Mesodermal cell (in vitro differentiated cells): ENCODE results near the gene SCAMP3.

Experiments used
- H3K27ac ChIP-seq: 2 replicates; pipeline ENCODE4 v1.7.0; 2013; ENCODE audit warnings: mild to moderate bottlenecking, low read depth, low read length, moderate library complexity; ENCODE audit not compliant: severe bottlenecking
- H3K36me3 ChIP-seq: 2 replicates; pipeline ENCODE4 v1.7.1; 2013; ENCODE audit warnings: mild to moderate bottlenecking, low read length, moderate library complexity; ENCODE audit not compliant: control insufficient read depth, insufficient read depth
- H3K4me1 ChIP-seq: one replicate; pipeline ENCODE4 v1.7.1; 2013; ENCODE audit warnings: mild to moderate bottlenecking, low read length; ENCODE audit not compliant: insufficient read depth, control insufficient read depth, poor library complexity, severe bottlenecking
- H3K4me3 ChIP-seq: 2 replicates; pipeline ENCODE4 v1.7.0; 2013; ENCODE audit warnings: low read length, control low read depth, mild to moderate bottlenecking; ENCODE audit not compliant: insufficient read depth, poor library complexity, severe bottlenecking; ENCODE audit errors: extremely low read depth
- H3K9me3 ChIP-seq: 2 replicates; pipeline ENCODE4 v1.7.1; 2013; ENCODE audit warnings: mild to moderate bottlenecking, low read length, moderate library complexity; ENCODE audit not compliant: control insufficient read depth
- WGBS, 2 experiments: methylation state at CpG; one replicate each; pipeline ENCODE4 v1.1.5; 2013; ENCODE audit warnings: missing lambda C conversion rate in 2 of 2; ENCODE audit not compliant: insufficient coverage in 2 of 2; 5-methylcytosine and 5-hydroxymethylcytosine counted together

SCAMP3 gene

DNA sequence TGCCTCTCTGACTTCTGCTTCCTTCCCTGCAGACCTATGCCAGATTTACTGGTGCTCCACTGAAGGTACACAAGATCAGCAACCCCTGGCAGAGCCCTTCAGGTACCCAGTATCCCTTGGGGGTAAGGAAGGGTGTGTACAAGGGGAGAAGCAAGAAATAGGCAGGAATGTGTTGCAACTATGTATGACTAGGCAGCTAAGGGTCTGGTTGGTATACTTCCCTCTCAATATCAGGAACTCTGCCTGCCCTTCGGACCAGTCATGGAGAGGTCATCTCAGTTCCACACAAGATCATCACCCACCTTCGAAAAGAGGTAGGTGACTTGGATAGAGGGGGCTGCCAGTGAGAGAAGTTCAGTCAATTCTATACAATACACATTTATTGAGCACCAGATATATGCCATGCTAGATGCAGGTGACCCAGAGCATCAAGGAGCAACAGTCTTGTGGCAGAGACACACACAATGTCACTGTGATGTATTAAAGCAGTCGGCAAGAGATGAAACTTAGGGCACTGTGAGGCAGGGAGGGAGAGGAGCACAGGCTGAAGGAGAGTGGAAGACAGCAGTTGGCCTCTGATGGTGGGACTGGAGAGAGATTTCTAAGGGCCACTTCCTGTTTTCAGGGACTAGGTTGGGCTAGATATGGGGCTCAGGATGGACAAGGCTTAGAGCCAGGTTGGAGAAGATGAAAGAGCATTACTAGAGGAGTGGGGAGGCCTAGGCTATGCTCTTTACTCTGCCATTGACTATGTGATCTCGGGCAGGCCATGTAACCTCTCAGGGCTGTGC, 51.7 kb downstream of the SCAMP3 start:
- H3K9me3 ChIP-seq = no peaks in the 10 kb centered on the region
- no peak overlapping the region for H3K27ac ChIP-seq
- H3K4me1 ChIP-seq = peaks cover 8% of the 10 kb centered on the region
- WGBS, 2 experiments = 96 to 100% methylated on average over 1 to 2 of the region's 4 CpGs
- H3K4me3 ChIP-seq = no peak overlapping the region
- peaks cover 18% of the 10 kb centered on the region for H3K36me3 ChIP-seq

DNA sequence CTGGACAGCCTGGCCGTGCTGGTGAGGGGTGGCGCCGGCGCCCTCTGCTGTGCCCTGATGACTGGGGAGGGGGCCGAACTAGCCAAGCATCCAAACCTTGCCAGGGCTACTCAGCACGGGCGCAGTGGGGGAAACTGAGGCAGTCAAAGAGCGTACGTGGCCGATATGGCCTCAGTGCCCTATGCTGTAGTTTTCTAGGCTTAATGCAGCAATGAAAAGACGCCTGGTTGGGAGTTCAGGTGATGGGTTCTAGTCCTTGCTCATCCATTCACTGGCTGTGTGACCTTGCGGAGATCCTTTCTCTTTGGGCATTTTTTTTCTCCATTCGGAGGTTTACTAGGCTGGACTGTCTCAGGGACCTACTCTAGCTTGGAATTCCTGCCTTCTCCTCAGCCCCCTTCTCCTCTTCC, 52.8 kb downstream of the SCAMP3 start:
- H3K36me3 ChIP-seq = peaks cover 27% of the 10 kb centered on the region
- H3K9me3 ChIP-seq = no peaks in the 10 kb centered on the region
- H3K4me1 ChIP-seq = peaks cover 8% of the 10 kb centered on the region
- H3K27ac ChIP-seq = peak overlapping the region; percentile 100
- whole genome bisulfite sequencing, 2 experiments = 6 to 13% methylated on average over 10 to 13 of the region's 13 CpGs
- peak overlapping the region; percentile 82 for H3K4me3 ChIP-seq

DNA sequence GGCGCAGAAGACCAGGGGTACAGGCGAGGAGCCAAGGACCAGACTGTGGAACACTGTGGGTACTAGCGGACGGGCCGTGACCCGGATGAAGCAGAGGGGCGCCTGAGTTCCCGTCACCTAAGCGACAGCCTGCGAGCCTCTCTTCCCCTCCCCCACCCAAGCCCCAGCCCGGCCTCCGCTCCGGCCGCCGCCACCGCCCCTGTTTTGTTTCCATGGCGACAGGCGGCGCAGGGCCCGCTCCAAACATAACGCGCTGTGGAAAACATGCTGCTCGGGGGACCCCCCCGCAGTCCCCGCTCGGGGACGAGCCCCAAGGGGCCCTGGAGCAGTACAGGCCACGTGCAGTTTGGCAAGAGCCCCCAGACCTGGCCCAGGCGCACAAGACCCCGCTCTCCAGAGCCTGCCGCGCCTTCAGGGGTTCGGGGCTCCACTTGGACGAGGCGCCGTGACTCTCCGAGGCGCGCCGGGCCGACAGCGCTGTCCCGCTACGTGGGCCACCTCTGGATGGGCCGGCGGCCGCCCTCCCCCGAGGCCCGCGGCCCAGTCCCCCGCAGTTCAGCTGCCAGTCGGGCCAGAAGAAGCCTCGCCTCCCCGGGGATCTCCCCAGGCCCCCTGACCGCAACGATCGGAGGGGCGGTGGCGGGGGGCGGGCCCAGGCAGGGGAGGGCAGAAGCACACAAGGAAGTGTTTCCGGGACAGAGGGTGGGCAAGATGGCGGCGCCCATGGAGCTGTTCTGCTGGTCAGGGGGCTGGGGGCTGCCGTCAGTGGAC, 53.4 kb downstream of the SCAMP3 start, which contains the start of gene MTX1:
TSS of gene MTX1 (plus strand) at position 155 of the 771 bp plus-strand sequence. CDS start at position 265, 110 bp downstream.
- H3K4me1 ChIP-seq = peaks cover 8% of the 10 kb centered on the region
- 0 to 1% methylated on average over 46 to 58 of the region's 64 CpGs for WGBS, 2 experiments
- peaks cover 33% of the 10 kb centered on the region for H3K36me3 ChIP-seq
- H3K9me3 ChIP-seq = no peaks in the 10 kb centered on the region
- peak within 1 kb of the TSS; percentile 82 for H3K4me3 ChIP-seq
- peak within 1 kb of the TSS; percentile 100 for H3K27ac ChIP-seq

DNA sequence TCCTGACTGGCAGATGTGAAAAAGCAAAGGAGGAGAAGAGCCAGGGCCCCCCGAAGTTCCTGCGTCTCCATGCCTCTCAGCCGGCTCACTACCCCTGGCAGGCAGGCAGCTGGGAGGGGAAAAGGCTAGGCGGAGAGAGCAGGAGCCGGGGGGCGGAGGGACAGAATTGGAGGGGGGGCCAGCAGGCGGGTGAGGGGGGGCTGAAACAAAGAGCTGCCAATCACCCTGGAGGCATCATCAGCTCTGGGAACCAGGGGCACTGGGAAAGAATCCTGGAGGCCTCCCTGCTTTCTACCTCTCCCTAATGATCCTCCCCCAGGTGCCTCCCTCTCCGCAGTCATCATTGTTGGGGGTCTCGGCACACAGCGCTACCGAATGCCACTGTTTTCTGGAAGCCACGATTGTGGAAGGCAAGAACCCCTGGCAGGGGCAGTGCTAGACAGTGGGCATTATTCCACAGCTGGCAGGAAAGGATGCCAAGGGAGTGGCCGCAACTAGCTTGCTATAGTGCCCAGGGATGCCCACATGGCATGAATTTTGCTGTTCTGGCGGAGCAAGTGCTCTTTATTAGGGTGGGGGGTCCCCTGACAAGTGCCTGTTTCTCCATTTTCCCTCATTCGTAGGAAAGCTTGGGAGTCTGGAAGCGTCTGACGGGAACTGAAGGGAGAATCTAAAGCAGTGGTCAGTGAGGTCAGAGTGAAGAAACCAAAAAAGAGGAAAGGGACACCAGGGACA, 54.2 kb downstream of the SCAMP3 start, which contains the start of gene THBS3:
TSS of gene THBS3 (minus strand) at position 92 of the 735 bp plus-strand sequence. CDS start at position 71, 21 bp downstream.
- 7 to 8% methylated on average over 11 to 12 of the region's 17 CpGs for WGBS, 2 experiments

DNA sequence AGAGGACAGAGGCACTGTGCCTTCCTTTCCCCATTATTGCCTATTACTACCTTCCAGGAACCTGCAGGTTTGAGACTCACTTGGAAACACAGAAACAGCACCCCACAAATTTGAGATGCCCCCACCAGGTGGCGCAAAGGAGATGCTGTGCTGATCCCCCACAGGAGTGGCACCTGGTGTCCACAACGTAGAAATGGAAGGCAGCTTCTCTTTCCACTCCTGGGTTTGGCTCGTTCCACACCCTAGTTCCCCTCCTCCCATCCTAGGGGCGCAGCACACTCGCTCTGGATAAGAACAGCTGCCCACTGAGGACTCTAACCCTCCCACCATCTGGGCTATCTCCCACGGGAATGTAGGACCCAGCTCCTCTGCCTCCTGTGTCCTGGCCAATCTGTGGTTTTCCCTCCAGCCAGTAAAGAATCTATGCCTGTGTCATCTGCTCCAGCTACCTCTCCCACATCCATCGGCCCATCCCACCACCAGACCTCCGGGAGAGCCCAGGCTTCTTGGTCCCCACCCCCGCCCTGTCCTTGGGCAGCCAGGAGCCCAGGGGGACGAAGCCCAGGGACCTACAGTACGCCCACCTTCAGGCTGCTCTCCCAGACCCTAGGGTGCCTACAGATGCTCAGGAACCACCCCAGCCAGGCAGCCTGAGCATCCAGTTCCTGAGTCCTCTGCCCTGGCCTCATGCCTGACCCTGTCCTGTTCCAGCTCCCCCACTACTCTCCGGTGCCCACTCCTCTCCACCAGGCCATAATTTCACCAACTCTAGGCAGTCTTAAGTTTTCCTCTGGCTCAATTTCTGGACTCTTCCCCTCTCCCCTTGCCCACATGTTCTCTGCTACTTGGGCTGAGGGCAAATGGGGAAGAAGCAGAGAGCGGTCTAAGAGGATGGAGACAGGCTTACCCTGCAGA, 55.0 kb downstream of the SCAMP3 start:
- H3K36me3 ChIP-seq = peaks cover 47% of the 10 kb centered on the region
- H3K27ac ChIP-seq = peak overlapping the region; percentile 100
- peak overlapping the region; percentile 82 for H3K4me3 ChIP-seq
- 12 to 19% methylated on average over 8 to 13 of the region's 13 CpGs for WGBS, 2 experiments
- H3K4me1 ChIP-seq = peaks cover 8% of the 10 kb centered on the region
- H3K9me3 ChIP-seq = no peaks in the 10 kb centered on the region

More for the DNA sequence above, 54.2 kb downstream of the SCAMP3 start, which contains the start of gene THBS3:
- Histone ChIP-seq H3K36me3 (peaks cover 41% of the 10 kb centered on the region), H3K9me3 (no peaks in the 10 kb centered on the region), H3K4me1 (peaks cover 8% of the 10 kb centered on the region), H3K27ac (peak within 1 kb of the TSS; percentile 100), H3K4me3 (peak within 1 kb of the TSS; percentile 82)
